ENCODE results near the gene BSND. TPM values are rescaled to one million over a fixed set of nuclear protein-coding genes. Genes with fewer than 3 reads are reported as not detected.

Gene BSND
- total RNA-seq, 1 experiment from 2014 or later: not detected

DNA sequence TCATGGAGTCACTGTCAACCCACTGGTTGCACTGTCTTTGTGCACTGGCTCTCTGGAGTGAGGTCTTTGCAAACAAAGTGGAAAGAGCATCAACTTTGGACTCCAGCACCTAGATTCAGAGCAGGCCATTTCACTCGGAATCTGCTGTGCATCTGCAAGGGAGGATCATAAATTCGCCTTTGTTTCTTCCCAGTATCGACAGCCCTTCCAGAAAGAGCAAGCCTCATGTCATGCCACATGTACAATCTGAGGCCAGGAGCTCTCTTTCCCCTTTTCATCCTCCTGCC is 39.8 kb downstream of the BSND start:
- no peak for DNase-seq
- Histone ChIP-seq H3K9me3 (replicated peaks) (no peaks in the 10 kb centered on the region), H3K27me3 (peaks cover 8% of the 10 kb centered on the region), H3K27ac (no peak overlapping the region), H3K36me3 (no peaks in the 10 kb centered on the region), H3K4me3 (no peak overlapping the region), H3K4me1 (no peaks in the 10 kb centered on the region)

DNA sequence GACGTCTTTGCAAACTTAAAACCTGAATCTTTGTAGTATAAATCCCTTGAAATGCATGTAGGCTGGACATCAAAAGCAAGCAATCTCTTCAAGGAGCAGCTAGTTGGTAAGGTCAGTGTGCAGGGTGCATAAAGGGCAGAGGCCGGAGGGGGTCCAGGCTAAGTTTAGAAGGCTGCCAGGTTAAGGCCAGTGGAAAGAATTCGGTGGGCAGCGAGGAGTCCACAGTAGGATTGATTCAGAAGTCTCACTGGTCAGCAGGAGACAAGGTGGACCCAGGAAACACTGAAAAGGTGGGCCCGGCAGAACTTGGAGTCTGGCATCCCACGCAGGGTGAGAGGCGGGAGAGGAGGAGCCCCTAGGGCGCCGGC is 40.2 kb downstream of the BSND start:
- no peak for DNase-seq
- no peak overlapping the region for H3K27ac ChIP-seq
- peaks cover 6% of the 10 kb centered on the region for H3K27me3 ChIP-seq
- no peaks in the 10 kb centered on the region for H3K4me1 ChIP-seq
- no peaks in the 10 kb centered on the region for H3K36me3 ChIP-seq
- H3K9me3 ChIP-seq (replicated peaks): no peaks in the 10 kb centered on the region
- no peak overlapping the region for H3K4me3 ChIP-seq

DNA sequence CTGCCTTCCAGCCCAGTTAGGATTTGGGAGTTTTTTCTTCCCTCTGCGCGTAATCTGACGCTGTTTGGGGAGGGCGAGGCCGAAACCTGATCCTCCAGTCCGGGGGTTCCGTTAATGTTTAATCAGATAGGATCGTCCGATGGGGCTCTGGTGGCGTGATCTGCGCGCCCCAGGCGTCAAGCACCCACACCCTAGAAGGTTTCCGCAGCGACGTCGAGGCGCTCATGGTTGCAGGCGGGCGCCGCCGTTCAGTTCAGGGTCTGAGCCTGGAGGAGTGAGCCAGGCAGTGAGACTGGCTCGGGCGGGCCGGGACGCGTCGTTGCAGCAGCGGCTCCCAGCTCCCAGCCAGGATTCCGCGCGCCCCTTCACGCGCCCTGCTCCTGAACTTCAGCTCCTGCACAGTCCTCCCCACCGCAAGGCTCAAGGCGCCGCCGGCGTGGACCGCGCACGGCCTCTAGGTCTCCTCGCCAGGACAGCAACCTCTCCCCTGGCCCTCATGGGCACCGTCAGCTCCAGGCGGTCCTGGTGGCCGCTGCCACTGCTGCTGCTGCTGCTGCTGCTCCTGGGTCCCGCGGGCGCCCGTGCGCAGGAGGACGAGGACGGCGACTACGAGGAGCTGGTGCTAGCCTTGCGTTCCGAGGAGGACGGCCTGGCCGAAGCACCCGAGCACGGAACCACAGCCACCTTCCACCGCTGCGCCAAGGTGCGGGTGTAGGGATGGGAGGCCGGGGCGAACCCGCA is 40.8 kb downstream of the BSND start, which contains the start of gene PCSK9:
Gene PCSK9 (plus strand): TSS at position 207 of the 741 bp plus-strand sequence. CDS start 290 bp downstream, at position 497.
- H3K27me3 ChIP-seq: peaks cover 5% of the 10 kb centered on the region
- H3K27ac ChIP-seq: no peak within 1 kb of the TSS
- H3K36me3 ChIP-seq: no peaks in the 10 kb centered on the region
- no peaks in the 10 kb centered on the region for H3K9me3 ChIP-seq (replicated peaks)
- no peaks in the 10 kb centered on the region for H3K4me1 ChIP-seq
- no peak within 1 kb of the TSS for H3K4me3 ChIP-seq
- DNase-seq: peak in 1 of 2 experiments; percentile 16

DNA sequence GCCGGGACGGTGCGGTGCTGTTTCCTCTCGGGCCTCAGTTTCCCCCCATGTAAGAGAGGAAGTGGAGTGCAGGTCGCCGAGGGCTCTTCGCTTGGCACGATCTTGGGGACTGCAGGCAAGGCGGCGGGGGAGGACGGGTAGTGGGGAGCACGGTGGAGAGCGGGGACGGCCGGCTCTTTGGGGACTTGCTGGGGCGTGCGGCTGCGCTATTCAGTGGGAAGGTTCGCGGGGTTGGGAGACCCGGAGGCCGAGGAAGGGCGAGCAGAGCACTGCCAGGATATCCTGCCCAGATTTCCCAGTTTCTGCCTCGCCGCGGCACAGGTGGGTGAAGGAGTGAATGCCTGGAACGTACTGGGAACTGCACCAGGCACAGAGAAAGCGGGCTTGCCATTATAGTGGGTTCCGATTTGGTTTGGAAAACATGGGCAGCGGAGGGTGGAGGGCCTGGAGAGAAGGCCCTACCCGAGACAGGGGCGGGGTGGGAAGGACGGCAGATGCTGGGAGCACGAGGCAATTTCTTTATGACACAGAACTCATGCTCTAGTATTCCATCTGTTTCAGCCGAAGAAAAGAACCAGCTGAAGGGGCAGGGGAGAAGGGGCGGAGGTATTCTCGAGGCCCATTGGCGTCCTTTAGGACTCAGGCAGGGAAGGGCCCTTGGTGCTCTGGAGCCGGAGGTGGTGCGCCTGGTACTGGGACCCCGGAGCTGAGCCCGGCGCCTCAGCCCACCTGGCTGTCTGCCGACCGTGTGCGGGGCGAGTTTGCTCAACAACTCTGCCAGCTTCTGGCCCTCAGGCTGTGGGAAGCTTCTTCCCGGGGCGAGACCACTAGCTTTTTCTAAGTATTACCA is 41.6 kb downstream of the BSND start:
- no peaks in the 10 kb centered on the region for H3K36me3 ChIP-seq
- H3K4me3 ChIP-seq: no peak overlapping the region
- H3K27ac ChIP-seq: no peak overlapping the region
- H3K9me3 ChIP-seq (replicated peaks): no peaks in the 10 kb centered on the region
- H3K4me1 ChIP-seq: no peaks in the 10 kb centered on the region
- DNase-seq: no peak
- peaks cover 5% of the 10 kb centered on the region; the same call in 1 of the 2 replicates for H3K27me3 ChIP-seq

DNA sequence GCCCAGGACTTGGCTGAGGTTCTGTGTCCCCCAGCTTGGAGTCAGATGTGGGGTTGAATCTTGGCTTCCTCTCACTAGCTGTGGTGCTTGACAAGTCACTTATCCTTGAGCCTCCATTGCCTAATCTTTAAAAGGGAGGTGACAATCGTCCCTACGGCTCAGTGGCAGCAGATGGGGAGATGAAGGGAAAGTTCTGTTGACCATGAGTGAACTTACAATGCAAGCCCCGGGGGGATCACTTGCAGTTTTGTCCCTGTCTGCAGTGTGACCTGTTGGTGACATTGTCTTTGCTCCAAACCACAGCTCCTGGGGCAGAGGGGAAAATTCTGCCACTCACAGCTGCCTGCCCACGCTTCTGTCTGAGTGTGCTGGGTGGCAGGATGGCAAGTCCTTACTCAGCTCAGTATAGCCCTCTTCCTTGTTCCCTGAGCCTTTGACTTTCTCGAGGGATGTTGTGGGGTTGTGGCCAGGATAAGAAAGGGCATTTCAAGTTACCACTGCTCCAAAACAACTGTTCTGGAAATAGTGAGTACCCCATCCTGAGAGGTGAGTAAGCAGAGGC is 42.3 kb downstream of the BSND start:
- peaks cover 5% of the 10 kb centered on the region; the same call in 1 of the 2 replicates for H3K27me3 ChIP-seq
- no peak overlapping the region for H3K27ac ChIP-seq
- H3K36me3 ChIP-seq: no peaks in the 10 kb centered on the region
- no peaks in the 10 kb centered on the region for H3K9me3 ChIP-seq (replicated peaks)
- no peaks in the 10 kb centered on the region for H3K4me1 ChIP-seq
- H3K4me3 ChIP-seq: no peak overlapping the region
- DNase-seq: no peak

DNA sequence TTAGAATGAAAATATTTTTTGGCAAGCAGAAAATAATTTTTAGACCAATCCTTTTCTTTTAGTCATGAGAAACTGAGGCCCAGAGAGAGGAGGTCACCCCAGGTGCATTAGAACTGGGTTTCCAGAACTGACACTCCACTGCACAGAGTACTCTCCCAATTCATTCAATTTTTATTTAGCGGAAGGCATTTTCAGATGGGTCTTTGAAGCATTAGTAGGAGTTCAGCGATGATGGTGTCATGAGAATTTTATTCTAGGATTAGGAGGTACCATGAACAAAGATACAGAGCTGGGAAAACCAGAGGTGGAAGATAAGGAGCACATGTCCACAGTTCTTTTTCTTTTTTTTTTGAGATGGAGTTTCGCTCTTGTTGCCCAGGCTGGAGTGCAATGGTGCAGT is 42.9 kb downstream of the BSND start:
- no peak for DNase-seq
- Histone ChIP-seq H3K36me3 (no peaks in the 10 kb centered on the region), H3K4me3 (no peak overlapping the region), H3K9me3 (replicated peaks) (no peaks in the 10 kb centered on the region), H3K27me3 (peaks cover 5% of the 10 kb centered on the region; the same call in 1 of the 2 replicates), H3K27ac (no peak overlapping the region), H3K4me1 (no peaks in the 10 kb centered on the region)

DNA sequence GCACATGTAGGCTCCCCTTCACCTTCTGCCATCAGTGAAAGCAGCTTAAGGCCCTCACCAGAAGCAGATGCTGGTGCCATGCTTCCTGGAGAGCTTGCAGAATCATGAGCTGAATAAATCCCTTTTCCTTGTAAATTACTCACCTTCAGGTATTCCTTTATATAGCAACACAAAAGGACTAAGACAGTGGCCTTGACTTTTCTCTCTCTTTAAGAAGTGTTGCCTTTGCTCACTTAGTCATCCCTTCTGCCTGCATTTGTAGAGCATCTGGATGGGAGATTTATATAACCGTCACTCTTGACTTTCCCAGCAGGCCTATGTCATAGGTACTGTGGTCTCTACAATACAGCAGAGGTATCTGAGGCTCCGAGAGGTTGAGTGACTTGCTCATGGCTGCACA is 44.3 kb downstream of the BSND start:
- Histone ChIP-seq H3K27ac (no peak overlapping the region), H3K27me3 (peaks cover 9% of the 10 kb centered on the region), H3K4me3 (no peak overlapping the region), H3K9me3 (replicated peaks) (no peaks in the 10 kb centered on the region), H3K4me1 (no peaks in the 10 kb centered on the region), H3K36me3 (no peaks in the 10 kb centered on the region)
- no peak for DNase-seq

DNA sequence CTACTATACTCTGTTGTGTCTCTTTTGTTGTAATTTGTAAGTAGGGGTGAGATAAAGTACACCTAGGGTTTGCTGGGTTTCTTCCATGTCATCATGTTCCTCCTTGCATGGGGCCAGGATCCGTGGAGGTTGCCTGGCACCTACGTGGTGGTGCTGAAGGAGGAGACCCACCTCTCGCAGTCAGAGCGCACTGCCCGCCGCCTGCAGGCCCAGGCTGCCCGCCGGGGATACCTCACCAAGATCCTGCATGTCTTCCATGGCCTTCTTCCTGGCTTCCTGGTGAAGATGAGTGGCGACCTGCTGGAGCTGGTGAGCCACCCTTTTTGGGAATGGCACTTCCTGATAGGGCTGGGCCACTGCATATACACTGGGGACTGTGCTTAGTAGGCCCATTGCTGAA is 45.0 kb downstream of the BSND start:
- DNase-seq: no peak
- H3K27me3 ChIP-seq: peaks cover 9% of the 10 kb centered on the region
- H3K4me1 ChIP-seq: no peaks in the 10 kb centered on the region
- no peak overlapping the region for H3K27ac ChIP-seq
- H3K9me3 ChIP-seq (replicated peaks): no peaks in the 10 kb centered on the region
- H3K36me3 ChIP-seq: no peaks in the 10 kb centered on the region
- no peak overlapping the region for H3K4me3 ChIP-seq

DNA sequence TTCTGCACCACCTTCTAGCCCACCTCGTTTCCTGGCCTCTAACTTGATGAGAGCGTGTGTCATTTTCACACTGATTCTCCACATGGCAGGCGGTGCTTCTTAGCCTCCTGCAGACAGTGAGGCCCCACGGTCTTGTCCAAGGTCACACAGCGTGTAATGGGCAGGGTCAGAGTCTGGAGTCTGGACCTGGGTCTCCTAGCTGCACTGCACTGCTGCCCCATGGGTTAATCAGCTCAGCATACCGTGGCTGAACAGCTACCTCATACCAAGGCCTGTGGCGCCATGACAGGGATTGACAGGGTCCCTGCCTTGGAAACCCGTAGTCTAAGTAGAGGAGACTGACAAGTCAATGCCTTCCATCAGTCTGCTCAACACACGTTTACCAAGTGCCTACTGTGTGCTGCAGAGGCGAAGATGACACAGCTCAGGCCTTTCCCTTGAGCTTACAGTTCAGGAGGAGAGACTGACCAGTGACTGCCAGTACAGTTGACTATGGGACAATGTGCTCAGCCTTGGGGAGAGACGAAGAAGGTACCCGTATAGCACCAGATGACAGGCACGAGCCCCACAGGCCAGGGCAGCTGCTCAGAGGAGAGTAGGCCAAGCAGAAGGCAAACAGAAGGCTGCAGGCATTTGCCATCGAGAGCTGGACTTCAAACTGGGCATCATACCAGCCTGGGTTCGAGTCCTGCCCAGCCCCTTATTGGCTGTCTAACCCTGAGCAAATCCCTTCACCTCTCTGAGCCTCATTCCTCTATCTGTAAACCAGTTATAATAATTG is 46.1 kb downstream of the BSND start:
- peaks cover 5% of the 10 kb centered on the region for H3K27me3 ChIP-seq

DNA sequence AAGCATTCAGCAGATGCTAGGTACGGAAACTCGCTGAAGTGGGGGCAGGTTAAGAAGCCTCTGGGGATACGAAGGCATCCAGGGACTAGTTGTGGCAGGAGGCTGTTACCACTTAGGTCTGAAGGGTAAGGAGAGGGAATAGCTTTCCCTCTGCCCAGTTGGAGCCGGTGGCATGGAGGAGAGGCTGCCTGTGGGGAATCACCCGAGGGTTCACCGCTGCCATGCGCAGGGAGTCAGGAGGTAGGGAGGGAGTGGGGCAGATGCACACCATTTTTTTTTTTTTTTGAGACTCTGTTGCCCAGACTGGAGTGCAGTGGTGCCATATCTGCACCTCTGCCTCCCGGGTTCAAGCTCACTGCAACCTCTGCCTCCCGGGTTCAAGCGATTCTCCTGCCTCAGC is 46.7 kb downstream of the BSND start:
- no peak overlapping the region for H3K27ac ChIP-seq
- H3K9me3 ChIP-seq (replicated peaks): no peaks in the 10 kb centered on the region
- H3K36me3 ChIP-seq: no peaks in the 10 kb centered on the region
- H3K4me1 ChIP-seq: no peaks in the 10 kb centered on the region; the same call in 1 of the 2 replicates
- no peak for DNase-seq
- H3K27me3 ChIP-seq: peaks cover 4% of the 10 kb centered on the region; the same call in 1 of the 2 replicates
- H3K4me3 ChIP-seq: no peak overlapping the region

More for the DNA sequence above, 46.1 kb downstream of the BSND start:
- no peak overlapping the region for H3K27ac ChIP-seq
- H3K9me3 ChIP-seq (replicated peaks): no peaks in the 10 kb centered on the region
- DNase-seq: no peak
- no peaks in the 10 kb centered on the region; the same call in 1 of the 2 replicates for H3K4me1 ChIP-seq
- H3K36me3 ChIP-seq: no peaks in the 10 kb centered on the region
- H3K4me3 ChIP-seq: no peak overlapping the region

DNA sequence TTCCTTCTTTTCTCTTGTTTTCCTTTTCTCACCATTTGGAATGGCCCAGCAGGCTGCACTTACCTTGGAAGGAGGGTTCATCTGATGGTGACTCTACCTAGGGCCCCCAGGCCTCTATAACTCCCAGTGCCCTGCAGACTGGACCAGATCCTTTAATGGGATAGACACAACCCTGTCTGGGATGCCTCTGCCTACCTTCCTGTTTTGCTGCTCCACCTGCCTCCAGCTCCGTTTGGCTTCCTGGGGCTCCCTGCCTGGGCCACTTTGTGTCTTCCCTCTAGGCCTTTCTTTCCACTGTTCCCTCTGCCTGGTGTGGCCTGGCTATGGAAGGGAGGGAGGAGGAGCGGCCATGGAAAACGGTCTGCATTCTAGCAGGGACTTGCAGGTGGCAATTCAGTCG is 48.1 kb downstream of the BSND start:
- H3K27ac ChIP-seq: no peak overlapping the region
- H3K4me1 ChIP-seq: no peaks in the 10 kb centered on the region; the same call in 1 of the 2 replicates
- no peaks in the 10 kb centered on the region for H3K9me3 ChIP-seq (replicated peaks)
- no peaks in the 10 kb centered on the region for H3K36me3 ChIP-seq
- no peak for DNase-seq
- peaks cover 12% of the 10 kb centered on the region for H3K27me3 ChIP-seq
- no peak overlapping the region for H3K4me3 ChIP-seq

DNA sequence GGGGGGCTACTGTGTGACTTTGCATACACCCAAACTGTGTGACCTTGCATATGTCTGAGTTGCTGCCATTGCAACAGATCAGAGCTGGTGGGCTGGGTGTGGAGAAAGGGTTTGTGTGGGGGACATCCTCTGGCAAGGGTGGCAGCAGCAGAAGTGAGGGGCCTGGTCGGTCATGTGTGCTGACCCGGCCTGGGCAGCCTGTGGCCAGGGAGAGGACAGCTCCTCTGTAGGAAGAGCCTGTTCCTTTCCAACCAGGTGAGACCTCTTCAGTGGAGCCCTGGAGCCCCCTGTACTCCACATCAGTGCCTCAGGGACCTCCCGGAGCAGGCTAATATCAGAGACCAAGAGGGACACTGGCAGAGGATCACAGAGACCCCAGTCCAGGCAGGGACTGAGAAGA is 48.9 kb downstream of the BSND start:
- Histone ChIP-seq H3K27me3 (peaks cover 12% of the 10 kb centered on the region), H3K9me3 (replicated peaks) (no peaks in the 10 kb centered on the region), H3K4me3 (no peak overlapping the region), H3K36me3 (no peaks in the 10 kb centered on the region), H3K27ac (no peak overlapping the region), H3K4me1 (no peaks in the 10 kb centered on the region; the same call in 1 of the 2 replicates)
- no peak for DNase-seq

DNA sequence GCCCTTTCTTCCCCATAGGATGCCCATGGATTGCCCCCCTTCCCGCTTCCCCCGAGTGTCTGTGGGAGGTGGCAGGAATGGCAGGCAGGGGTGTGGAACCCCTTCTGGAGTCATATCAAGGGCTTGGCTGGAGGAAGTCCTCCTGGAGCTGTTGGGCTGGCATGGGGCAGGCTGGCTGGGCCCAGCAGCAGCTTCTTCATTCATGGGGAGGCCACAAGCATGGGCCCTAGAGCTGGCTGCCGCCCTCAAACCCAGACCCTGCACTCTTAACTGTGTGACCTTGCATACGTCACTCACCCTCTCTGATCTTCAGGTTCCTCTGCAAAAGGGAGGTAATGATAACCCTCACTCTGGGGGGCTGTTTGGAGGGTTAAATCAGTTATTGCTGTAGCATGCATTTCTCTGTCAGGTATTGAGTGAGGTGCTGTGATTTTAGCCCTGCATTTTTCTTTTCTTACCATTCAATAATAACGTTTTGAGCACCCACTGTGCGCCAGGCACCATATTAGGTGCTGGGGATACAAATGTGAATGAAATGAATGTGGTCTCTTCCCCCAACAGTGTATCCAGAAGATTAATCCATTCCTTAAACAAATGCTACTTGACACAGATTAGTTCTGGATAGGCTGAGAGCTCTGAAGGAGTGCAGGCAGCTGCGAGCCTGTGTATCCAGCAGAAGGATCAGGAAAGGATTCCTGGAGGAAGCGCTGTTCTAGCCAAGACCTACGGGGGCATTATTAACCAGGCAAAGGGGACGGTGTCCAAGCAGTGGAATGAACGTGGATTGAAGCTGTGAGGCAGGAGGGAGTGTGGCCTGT is 49.9 kb downstream of the BSND start:
- peak; percentile 34 to 52 for DNase-seq
- Histone ChIP-seq H3K27ac (no peak overlapping the region), H3K9me3 (replicated peaks) (no peaks in the 10 kb centered on the region), H3K4me1 (no peaks in the 10 kb centered on the region; the same call in 1 of the 2 replicates), H3K36me3 (no peaks in the 10 kb centered on the region), H3K27me3 (peaks cover 12% of the 10 kb centered on the region), H3K4me3 (no peak overlapping the region)
